Caco-2 (cell line): ENCODE results near the gene SLC43A3. TPM values are rescaled to one million over a fixed set of nuclear protein-coding genes. Genes with fewer than 3 reads are reported as not detected.

Experiments used
- BruUV-seq: library from RNA; stranded (reverse); fragments of 400-500 nt; replicated peaks from 2 replicates; lab custom pipeline; 2021; lab: Mats Ljungman, UMichigan
- CTCF ChIA-PET: fragments of 300-600 bp; sonication (Branson Sonifier 250); formaldehyde crosslinking; loops from one replicate; lab custom pipeline; 2022; ENCODE audit warnings: antibody characterized with exemption; lab: Charles Lee
- POLR2A ChIA-PET: fragments of 300-600 bp; sonication (Branson Sonifier 250); formaldehyde crosslinking; loops from one replicate; lab custom pipeline; 2022; ENCODE audit warnings: antibody characterized with exemption; lab: Charles Lee
- DNase-seq, 2 experiments: peaks; one replicate each; pipeline versions ENCODE4 v3.0.0 to v3.0.0-alpha.2; 2020 to 2022
- H3K27me3 ChIP-seq: replicated peaks from 2 replicates; pipeline ENCODE4 v1.6.0; 2011; ENCODE audit warnings: low read length; ENCODE audit not compliant: control insufficient read depth, insufficient read depth
- H3K36me3 ChIP-seq: 2 replicates; pipeline ENCODE4 v1.5.1; 2011; ENCODE audit warnings: low read length; ENCODE audit not compliant: control insufficient read depth, insufficient read depth
- H3K4me1 ChIP-seq: fragments of 250-450 bp; sonication (Bioruptor Pico); 2 replicates; pipeline ENCODE4 v1.5.1; 2020; ENCODE audit warnings: mild to moderate bottlenecking
- H3K4me3 ChIP-seq: 2 replicates; pipeline ENCODE4 v1.5.1; 2011; ENCODE audit warnings: low read depth, mild to moderate bottlenecking, control low read depth, low read length
- H3K9me3 ChIP-seq: fragments of 250-450 bp; sonication (Bioruptor Pico); 2 replicates; pipeline ENCODE4 v1.5.1; 2020; ENCODE audit warnings: mild to moderate bottlenecking, moderate library complexity
- H3K27ac Mint-ChIP-seq: one replicate; pipeline ENCODE4 v1.8.0; 2022; ENCODE audit warnings: mixed read lengths; ENCODE audit not compliant: unreplicated experiment
- H3K27me3 Mint-ChIP-seq: one replicate; pipeline ENCODE4 v1.8.0; 2022; ENCODE audit warnings: mixed read lengths; ENCODE audit not compliant: insufficient read depth, unreplicated experiment
- H3K36me3 Mint-ChIP-seq: one replicate; pipeline ENCODE4 v1.8.0; 2022; ENCODE audit warnings: mild to moderate bottlenecking, mixed read lengths; ENCODE audit not compliant: insufficient read depth, unreplicated experiment
- H3K4me1 Mint-ChIP-seq: one replicate; pipeline ENCODE4 v1.8.0; 2022; ENCODE audit warnings: low read depth, mixed read lengths; ENCODE audit not compliant: unreplicated experiment
- H3K4me3 Mint-ChIP-seq: one replicate; pipeline ENCODE4 v1.8.0; 2022; ENCODE audit warnings: mild to moderate bottlenecking, moderate library complexity, mixed read lengths; ENCODE audit not compliant: unreplicated experiment
- H3K9me3 Mint-ChIP-seq: one replicate; pipeline ENCODE4 v1.8.0; 2022; ENCODE audit warnings: mixed read lengths; ENCODE audit not compliant: unreplicated experiment
- CTCF ChIP-seq, 2 experiments: fragments of 200-600 bp in 1 of 2; IDR thresholded peaks; 1 replicate in 1 of 2; 2 replicates in 1 of 2; pipeline versions ENCODE4 v1.5.1 to v1.8.0; 2011 to 2022; ENCODE audit warnings: antibody characterized with exemption in 1 of 2, control low read depth in 1 of 2, inconsistent platforms in 1 of 2, low read depth in 1 of 2, low read length in 1 of 2, mild to moderate bottlenecking in 1 of 2, moderate library complexity in 1 of 2; ENCODE audit not compliant: insufficient read depth in 1 of 2, severe bottlenecking in 1 of 2, unreplicated experiment in 1 of 2
- intact Hi-C: fragments of 100-400 bp; cut with micrococcal nuclease; formaldehyde crosslinking; loops from one replicate; pipeline ENCODE4 v1.10.0; 2022; ENCODE audit not compliant: unreplicated experiment
- total RNA-seq: library from RNA; stranded (reverse); gene quantifications from 2 replicates; pipeline ENCODE4 v1.2.3, GENCODE V29; 2022

Gene SLC43A3
- total RNA-seq, 1 experiment from 2014 or later, result not detected

GRCh38 chr11:57357310-57357709 lies 69.6 kb downstream of the SLC43A3 start:
- H3K27me3 ChIP-seq, result no peaks in the 10 kb centered on the region
- intact Hi-C loops, result no loop called here
- Mint-ChIP-seq H3K27ac (no peak overlapping the region), H3K9me3 (peaks cover 14% of the 10 kb centered on the region), H3K4me3 (no peak overlapping the region), H3K36me3 (peaks cover 6% of the 10 kb centered on the region), H3K4me1 (peaks cover 27% of the 10 kb centered on the region), H3K27me3 (no peaks in the 10 kb centered on the region)
- no peaks in the 10 kb centered on the region for H3K36me3 ChIP-seq
- H3K4me3 ChIP-seq, result no peak overlapping the region
- no TSS peak for BruUV-seq
- H3K9me3 ChIP-seq, result no peaks in the 10 kb centered on the region
- no peak for TF ChIP-seq CTCF (IDR thresholded peaks at IDR 0.05; ENCODE audit: insufficient read depth in 1 of 2, low read depth in 1 of 2, low read length in 1 of 2, severe bottlenecking in 1 of 2, unreplicated experiment in 1 of 2)
- CTCF ChIA-PET, result interaction anchor here (0.7 to 0.9 kb wide), 2 partner anchors 10 to 12 kb away, joined by 3 read pairs; no protein-coding TSS in a partner anchor
- POLR2A ChIA-PET, result no interaction called here
- no peak for DNase-seq
- H3K4me1 ChIP-seq, result peaks cover 40% of the 10 kb centered on the region

Other genes starting within 250 kb of the SLC43A3 start
- not detected in 2 replicates for gene LRRC55, start 245.2 kb downstream of the SLC43A3 start, total RNA-seq
- gene APLNR, start 189.9 kb downstream of the SLC43A3 start, total RNA-seq, result not detected in 2 replicates
- 107 and 120 TPM in 2 replicates for gene TNKS1BP1, start 102.2 kb downstream of the SLC43A3 start, total RNA-seq
- 206 and 212 TPM in 2 replicates for gene SSRP1, start 91.2 kb downstream of the SLC43A3 start, total RNA-seq
- not detected in 2 replicates for gene P2RX3, start 88.8 kb downstream of the SLC43A3 start, total RNA-seq
- gene PRG3, start 46.0 kb downstream of the SLC43A3 start, total RNA-seq, result not detected in 2 replicates
- gene PRG2, start 36.5 kb downstream of the SLC43A3 start, total RNA-seq, result not detected in 2 replicates
- gene RTN4RL2, start 33.4 kb upstream of the SLC43A3 start, total RNA-seq, result 5.5 and 5.6 TPM in 2 replicates
- gene SLC43A1, start 88.6 kb upstream of the SLC43A3 start, total RNA-seq, result 71.7 and 80.5 TPM in 2 replicates
- gene TIMM10, start 103.6 kb upstream of the SLC43A3 start, total RNA-seq, result 102 and 103 TPM in 2 replicates
- 0.18 TPM in 1 of 2 replicates, not detected in the other for gene SMTNL1, start 110.5 kb upstream of the SLC43A3 start, total RNA-seq
- 16.7 and 20.2 TPM in 2 replicates for gene UBE2L6, start 140.6 kb upstream of the SLC43A3 start, total RNA-seq
- 3.2 and 3.8 TPM in 2 replicates for gene SERPING1, start 170.6 kb upstream of the SLC43A3 start, total RNA-seq
- 0.32 TPM in 1 of 2 replicates, not detected in the other for gene YPEL4, start 222.8 kb upstream of the SLC43A3 start, total RNA-seq
- 21.0 and 22.1 TPM in 2 replicates for gene CLP1, start 230.6 kb upstream of the SLC43A3 start, total RNA-seq
- 66.0 and 72.2 TPM in 2 replicates for gene ZDHHC5, start 241.0 kb upstream of the SLC43A3 start, total RNA-seq